B cell (primary cell): ENCODE results near the gene LSM14A. TPM values are rescaled to one million over a fixed set of nuclear protein-coding genes. Genes with fewer than 3 reads are reported as not detected.

Source experiments
- ATAC-seq: fragments of 200-7000 bp; cut with Tn5 transposase; one replicate; pipeline ENCODE4 v1.10.0; 2021; ENCODE audit warnings: low read depth, mild to moderate bottlenecking, moderate number of reproducible peaks, moderate library complexity
- CTCF ChIA-PET: fragments of 350-600 bp; sonication (Branson Sonifier 250); formaldehyde crosslinking; loops from one replicate; lab custom pipeline; 2021; ENCODE audit warnings: antibody characterized with exemption, inconsistent platforms; lab: Charles Lee
- POLR2A ChIA-PET: fragments of 350-600 bp; sonication (Branson Sonifier 250); formaldehyde crosslinking; loops from one replicate; lab custom pipeline; 2021; ENCODE audit warnings: antibody characterized with exemption; lab: Charles Lee
- DNase-seq: peaks from one replicate; pipeline ENCODE4 v3.0.0; 2013
- H2AFZ ChIP-seq: 2 replicates; pipeline ENCODE4 v1.6.1; 2012; ENCODE audit warnings: mild to moderate bottlenecking, low read depth, low read length; ENCODE audit not compliant: insufficient read depth, poor library complexity, severe bottlenecking
- H3K27ac ChIP-seq, 2 donors: 1 replicate in 1 of 2; 2 replicates in 1 of 2; pipeline ENCODE4 v1.5.1; 2012 to 2013; ENCODE audit warnings: low read length in 2 of 2, mild to moderate bottlenecking in 2 of 2, moderate library complexity in 1 of 2
- H3K27me3 ChIP-seq, 4 experiments: fragments of 200-600 bp in 1 of 4; sonication (generic) in 1 of 4; replicated peaks in 1 of 4; 1 replicate in 2 of 4; 2 replicates in 2 of 4; pipeline versions ENCODE4 v1.6.1 to v1.7.0; 2013 to 2016; ENCODE audit warnings: low read length in 3 of 4, mild to moderate bottlenecking in 2 of 4, mixed read lengths in 1 of 4, moderate library complexity in 1 of 4; ENCODE audit not compliant: insufficient read depth in 4 of 4, control insufficient read depth in 3 of 4; ENCODE audit errors: control extremely low read depth in 1 of 4
- H3K36me3 ChIP-seq, 2 experiments: replicated peaks in 1 of 2; 1 replicate in 1 of 2; 2 replicates in 1 of 2; pipeline versions ENCODE4 v1.6.1 to v1.7.1; 2013; ENCODE audit warnings: low read length in 1 of 2; ENCODE audit not compliant: insufficient read depth in 2 of 2, control insufficient read depth in 1 of 2; ENCODE audit errors: control extremely low read depth in 1 of 2, extremely low read depth in 1 of 2
- H3K4me1 ChIP-seq, 2 donors: fragments of 200-600 bp in 1 of 2; sonication (generic) in 1 of 2; 1 replicate in 1 of 2; 2 replicates in 1 of 2; pipeline versions ENCODE4 v1.5.1 to v1.6.1; 2013 to 2017; ENCODE audit warnings: low read length in 2 of 2; ENCODE audit not compliant: control insufficient read depth in 2 of 2, insufficient read depth in 2 of 2
- H3K4me2 ChIP-seq: replicated peaks from 2 replicates; pipeline ENCODE3; 2012; ENCODE audit warnings: mild to moderate bottlenecking, low read depth, low read length; ENCODE audit not compliant: poor library complexity, severe bottlenecking
- H3K4me3 ChIP-seq, 5 experiments: fragments of 200-600 bp in 1 of 5; sonication (generic) in 1 of 5; 1 replicate in 3 of 5; 2 replicates in 2 of 5; pipeline versions ENCODE4 v1.5.1 to v1.7.0; 2011 to 2016; ENCODE audit warnings: low read length in 4 of 5, mild to moderate bottlenecking in 4 of 5, low read depth in 2 of 5, control low read depth in 1 of 5, moderate library complexity in 1 of 5; ENCODE audit not compliant: insufficient read depth in 1 of 5; ENCODE audit errors: control extremely low read depth in 1 of 5, extremely low read depth in 1 of 5
- H3K79me2 ChIP-seq: fragments of 200-600 bp; sonication (generic); one replicate; pipeline ENCODE4 v1.6.0; 2016; ENCODE audit warnings: low read length; ENCODE audit not compliant: control insufficient read depth, insufficient read depth
- H3K9ac ChIP-seq: fragments of 200-600 bp; sonication (generic); 2 replicates; pipeline ENCODE4 v1.6.1; 2017; ENCODE audit warnings: mild to moderate bottlenecking, low read length, moderate library complexity
- H3K9me3 ChIP-seq, 3 donors: one replicate each; pipeline versions ENCODE4 v1.6.1 to v1.7.1; 2013; ENCODE audit warnings: low read length in 2 of 3; ENCODE audit not compliant: control insufficient read depth in 2 of 3, insufficient read depth in 1 of 3; ENCODE audit errors: control extremely low read depth in 1 of 3
- H4K20me1 ChIP-seq: 2 replicates; pipeline ENCODE4 v1.6.0; 2012; ENCODE audit warnings: mild to moderate bottlenecking, low read length; ENCODE audit not compliant: insufficient read depth, control insufficient read depth, poor library complexity, severe bottlenecking
- H3K27ac Mint-ChIP-seq: one replicate; pipeline ENCODE4 v1.8.0; 2021; ENCODE audit warnings: mixed read lengths
- H3K27me3 Mint-ChIP-seq: one replicate; pipeline ENCODE4 v1.8.0; 2021; ENCODE audit warnings: mixed read lengths
- H3K4me1 Mint-ChIP-seq: one replicate; pipeline ENCODE4 v1.8.0; 2021; ENCODE audit warnings: mixed read lengths
- H3K4me3 Mint-ChIP-seq: one replicate; pipeline ENCODE4 v1.8.0; 2021; ENCODE audit warnings: mixed read lengths
- H3K9me3 Mint-ChIP-seq: one replicate; pipeline ENCODE4 v1.8.0; 2022; ENCODE audit warnings: mixed read lengths; ENCODE audit not compliant: insufficient read depth
- CTCF ChIP-seq: fragments of 200-600 bp; IDR thresholded peaks from one replicate; pipeline ENCODE4 v1.8.0; 2022; ENCODE audit warnings: antibody characterized with exemption, mild to moderate bottlenecking
- EZH2 ChIP-seq: IDR thresholded peaks from 2 replicates; pipeline ENCODE4 v1.6.1; 2012; ENCODE audit warnings: borderline replicate concordance, low read depth, mild to moderate bottlenecking, moderate library complexity, low read length; ENCODE audit not compliant: insufficient read depth, poor library complexity, severe bottlenecking
- WGBS: methylation state at CpG from one replicate; pipeline ENCODE4 v1.1.5; 2013; ENCODE audit warnings: missing lambda C conversion rate; ENCODE audit not compliant: insufficient coverage; 5-methylcytosine and 5-hydroxymethylcytosine counted together
- intact Hi-C: fragments of 100-400 bp; cut with micrococcal nuclease; formaldehyde crosslinking; loops from one replicate; pipeline ENCODE4 v1.10.0; 2022
- polyA plus RNA-seq: library from polyadenylated mRNA; depleted of rRNA; stranded (reverse); fragments of >200 nt; gene quantifications from 2 replicates; pipeline ENCODE4 v1.2.3, GENCODE V29; 2012
- total RNA-seq, 2 donors: library from RNA; stranded (reverse); fragments of 120-200 nt in 1 of 2; gene quantifications; 1 replicate in 1 of 2; 2 replicates in 1 of 2; pipeline versions ENCODE4 v1.2.3 to v1.2.4, GENCODE V29; 2013 to 2022

LSM14A gene
- total and polyA plus RNA-seq, 2 donors (not counting 1 experiment from before 2014, with no cell fraction given), result 90.7 to 163 TPM

GRCh38 chr19:34148658-34149185 is 23.6 kb upstream of the LSM14A start:
- Histone ChIP-seq H3K9me3 (peaks cover 0 to 2% (median 0%) of the 10 kb centered on the region in 3 donors), H3K4me3 (no peak overlapping the region), H3K27me3 (no peaks in the 10 kb centered on the region), H3K27ac (no peak overlapping the region), H3K4me1 (peaks cover 0 to 3% of the 10 kb centered on the region in 2 donors), H3K36me3 (no peaks in the 10 kb centered on the region), H3K79me2 (no peaks in the 10 kb centered on the region), H2AFZ (no peak overlapping the region), H3K4me2 (no peak overlapping the region), H3K9ac (no peak overlapping the region), H4K20me1 (no peaks in the 10 kb centered on the region)
- intact Hi-C loops, result loop anchor here (5.0 kb wide), 1 partner anchor 351 kb away; the partner anchor contains the start of gene KCTD15
- DNase-seq (no peak), ATAC-seq (no peak)
- no peaks in the 10 kb centered on the region for H3K9me3 Mint-ChIP-seq
- peaks cover 7% of the 10 kb centered on the region for H3K27me3 Mint-ChIP-seq
- 91% methylated on average over 9 of the region's 9 CpGs for WGBS
- H3K27ac Mint-ChIP-seq, result no peak overlapping the region
- POLR2A ChIA-PET, result no interaction called here
- H3K4me3 Mint-ChIP-seq, result no peak overlapping the region
- CTCF ChIA-PET, result interaction anchor here (0.8 to 7.3 kb wide), 2 partner anchors 28 to 312 kb away, joined by 3 to 68 read pairs; no protein-coding TSS in a partner anchor
- TF ChIP-seq CTCF (no peak), EZH2 (no peak)
- no peaks in the 10 kb centered on the region for H3K4me1 Mint-ChIP-seq

- CTCF ChIA-PET, result no interaction called here
- ATAC-seq, result no peak
- H3K4me1 Mint-ChIP-seq, result no peaks in the 10 kb centered on the region
- Histone ChIP-seq H3K36me3 (no peaks in the 10 kb centered on the region), H3K4me2 (no peak overlapping the region), H3K79me2 (no peaks in the 10 kb centered on the region), H3K4me3 (no peak overlapping the region), H4K20me1 (no peaks in the 10 kb centered on the region), H2AFZ (no peak overlapping the region), H3K9me3 (peaks cover 0 to 2% (median 0%) of the 10 kb centered on the region in 3 donors), H3K4me1 (peaks cover 0 to 3% of the 10 kb centered on the region in 2 donors), H3K27me3 (no peaks in the 10 kb centered on the region), H3K9ac (no peak overlapping the region), H3K27ac (no peak overlapping the region)
- no peak for TF ChIP-seq EZH2
- TF ChIP-seq CTCF, result no peak
- POLR2A ChIA-PET, result interaction anchor here (0.7 kb wide), 1 partner anchor 402 kb away, joined by 3 read pairs; no protein-coding TSS in a partner anchor
- no peak for DNase-seq
- peaks cover 7% of the 10 kb centered on the region for H3K27me3 Mint-ChIP-seq
- no peak overlapping the region for H3K27ac Mint-ChIP-seq
- H3K9me3 Mint-ChIP-seq, result no peaks in the 10 kb centered on the region
- WGBS, result 94% methylated on average over 5 of the region's 5 CpGs
- intact Hi-C loops, result loop anchor here (5.0 kb wide), 1 partner anchor 353 kb away; the partner anchor contains the start of gene KCTD15
- no peak overlapping the region for H3K4me3 Mint-ChIP-seq
These were observed 22.4 kb upstream of the LSM14A start for GRCh38 chr19:34149873-34150272.
